H1 (cell line): ENCODE measurements around the gene NLGN4X. TPM values are rescaled to one million over a fixed set of nuclear protein-coding genes. Genes with fewer than 3 reads are reported as not detected.

Source experiments
- TEAD4 ChIP-seq: IDR thresholded peaks from 2 replicates; pipeline ENCODE4 v1.6.1; 2012; ENCODE audit warnings: low read depth, low read length, inconsistent platforms, mixed read lengths
- polyA plus RNA-seq, 7 experiments: library from polyadenylated mRNA; depleted of rRNA in 3 of 7; stranded (reverse) in 5 of 7; unstranded in 2 of 7; fragments of >200 nt in 5 of 7; fragments of 200-250 nt in 2 of 7; gene quantifications; 1 replicate in 5 of 7; 2 replicates in 1 of 7; 4 replicates in 1 of 7; pipeline versions ENCODE4 v1.2.1 to v1.2.3, GENCODE V29; 2011 to 2013; ENCODE audit warnings: missing spikeins in 2 of 7, mixed read lengths in 2 of 7
- small RNA-seq: library from polyadenylated mRNA; stranded (forward); fragments of <200 nt; extraction: miRNeasy Mini kit (QIAGEN cat#:217004); gene quantifications from one replicate; pipeline ENCODE3, GENCODE V24; 2013; ENCODE audit not compliant: insufficient read depth
- total RNA-seq: library from RNA; stranded (reverse); fragmentation: NEBNext Ultra II Directional; extraction: Animal tissue kit (Norgen Biotek cat#: 25700); gene quantifications from 2 replicates; pipeline ENCODE4 v1.2.1, GENCODE V29; 2021

NLGN4X gene
- total and polyA plus RNA-seq, 2 of the 8 experiments (the other 6 are each of a cell fraction or from before 2014, with no cell fraction given): 104 to 124 TPM

DNA sequence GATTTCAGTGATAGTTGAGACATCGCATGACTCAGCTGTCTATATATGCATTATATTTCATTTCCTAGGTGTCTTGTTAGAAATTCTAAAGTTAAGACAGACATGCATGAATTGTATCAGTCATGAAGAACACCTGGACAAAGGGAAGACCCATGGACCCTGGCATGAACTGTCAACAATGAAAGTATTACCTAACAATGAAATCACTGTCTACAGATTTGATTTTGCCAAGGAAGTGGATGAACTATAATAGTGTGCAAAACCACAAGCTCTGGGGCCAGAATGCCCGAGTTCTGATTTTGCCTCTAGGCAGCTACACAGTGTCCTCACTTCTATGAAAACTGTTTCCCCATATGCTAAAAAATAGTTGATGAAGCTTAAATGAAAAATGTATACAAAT, 386.1 kb downstream of the NLGN4X start (continued):
- no peak for TF ChIP-seq TEAD4

Small RNA genes lying within 50 kb of the gene (small RNA-seq; reads per million reads assigned to genes)
- gene RF00322: not detected
